NCI-H2171 treated with DMSO at 0.1 percent for 48 hours (cell line): ENCODE data around the gene HS3ST2.

Experiments used
- DNase-seq: peaks from one replicate; lab custom pipeline; 2025; lab: John Stamatoyannopoulos, UW

Gene HS3ST2

GRCh38 chr16:22813948-22814710, at the start of gene HS3ST2:
Gene HS3ST2, plus strand, starts transcription at chr16:22814162. Its CDS starts 449 bp downstream, at chr16:22814611.
- peak; percentile 32 for DNase-seq

- no peak for DNase-seq
Measured at GRCh38 chr16:22764662-22765327, 49.2 kb upstream of the HS3ST2 start.

GRCh38 chr16:22765479-22765878, 48.5 kb upstream of the HS3ST2 start:
- no peak for DNase-seq

- no peak for DNase-seq
Measured at GRCh38 chr16:22770866-22771265, 43.1 kb upstream of the HS3ST2 start.

- DNase-seq = no peak
Measured at GRCh38 chr16:22771551-22771950, 42.4 kb upstream of the HS3ST2 start.

GRCh38 chr16:22775220-22775922, 38.6 kb upstream of the HS3ST2 start:
- no peak for DNase-seq

- DNase-seq = no peak
Measured at GRCh38 chr16:22781480-22781879, 32.5 kb upstream of the HS3ST2 start.

- no peak for DNase-seq
Measured at GRCh38 chr16:22782314-22782713, 31.6 kb upstream of the HS3ST2 start.

GRCh38 chr16:22784690-22785214, 29.2 kb upstream of the HS3ST2 start:
- DNase-seq = no peak

- no peak for DNase-seq
Measured at GRCh38 chr16:22785552-22785951, 28.4 kb upstream of the HS3ST2 start.

- no peak for DNase-seq
Measured at GRCh38 chr16:22786284-22786683, 27.7 kb upstream of the HS3ST2 start.

GRCh38 chr16:22786691-22787090, 27.3 kb upstream of the HS3ST2 start:
- no peak for DNase-seq

- DNase-seq = no peak
Measured at GRCh38 chr16:22787466-22788192, 26.3 kb upstream of the HS3ST2 start.

- DNase-seq = no peak
Measured at GRCh38 chr16:22788193-22788530, 25.8 kb upstream of the HS3ST2 start.

- no peak for DNase-seq
Measured at GRCh38 chr16:22789281-22789945, 24.5 kb upstream of the HS3ST2 start.

GRCh38 chr16:22797551-22797950, 16.4 kb upstream of the HS3ST2 start:
- DNase-seq = no peak

GRCh38 chr16:22799113-22799512, 14.8 kb upstream of the HS3ST2 start:
- no peak for DNase-seq

- no peak for DNase-seq
Measured at GRCh38 chr16:22804893-22805292, 9.1 kb upstream of the HS3ST2 start.

GRCh38 chr16:22805326-22805725, 8.6 kb upstream of the HS3ST2 start:
- no peak for DNase-seq

- DNase-seq = no peak
Measured at GRCh38 chr16:22806811-22807210, 7.2 kb upstream of the HS3ST2 start.

- DNase-seq = no peak
Measured at GRCh38 chr16:22810226-22810625, 3.7 kb upstream of the HS3ST2 start.
